ENCODE results near the gene PKMYT1.

PKMYT1 gene

GRCh38 chr16:2971985-2972784 is 8.1 kb downstream of the PKMYT1 start:
- DNase-seq = no peak

GRCh38 chr16:2971134-2971984 is 8.9 kb downstream of the PKMYT1 start:
- no peak for DNase-seq

GRCh38 chr16:2970563-2970962 is 9.7 kb downstream of the PKMYT1 start:
- no peak for DNase-seq

- peak; percentile 45 for DNase-seq
Measured at GRCh38 chr16:2969545-2970521, 10.4 kb downstream of the PKMYT1 start.

- DNase-seq = peak; percentile 68
Measured at GRCh38 chr16:2968738-2969544, 11.3 kb downstream of the PKMYT1 start, which contains the start of gene PAQR4. Gene PAQR4 (plus strand): TSS chr16:2969348. CDS start chr16:2969675, 327 bp downstream.

- no peak for DNase-seq
Measured at GRCh38 chr16:2968368-2968737, 11.9 kb downstream of the PKMYT1 start.

GRCh38 chr16:2967721-2968161 is 12.5 kb downstream of the PKMYT1 start:
- no peak for DNase-seq

GRCh38 chr16:2967211-2967631 is 13.0 kb downstream of the PKMYT1 start:
- no peak for DNase-seq

- DNase-seq = no peak
Measured at GRCh38 chr16:2966808-2967191, 13.4 kb downstream of the PKMYT1 start.

- no peak for DNase-seq
Measured at GRCh38 chr16:2966043-2966807, 14.0 kb downstream of the PKMYT1 start.

- DNase-seq = peak; percentile 36
Measured at GRCh38 chr16:2964475-2965336, 15.5 kb downstream of the PKMYT1 start.

- DNase-seq = no peak
Measured at GRCh38 chr16:2963723-2964474, 16.3 kb downstream of the PKMYT1 start, which contains the start of gene KREMEN2. Gene KREMEN2 (plus strand): TSS chr16:2964275. CDS start chr16:2964521, 246 bp downstream.

GRCh38 chr16:2963074-2963722 is 17.0 kb downstream of the PKMYT1 start:
- DNase-seq = no peak

- DNase-seq = no peak
Measured at GRCh38 chr16:2962334-2963073, 17.7 kb downstream of the PKMYT1 start.

GRCh38 chr16:2960183-2961010 is 19.8 kb downstream of the PKMYT1 start:
- DNase-seq = no peak

- no peak for DNase-seq
Measured at GRCh38 chr16:2959206-2959605, 21.0 kb downstream of the PKMYT1 start.

- DNase-seq = no peak
Measured at GRCh38 chr16:2956579-2956956, 23.7 kb downstream of the PKMYT1 start.
